ENCODE results near the gene KDM2B.
"Not testable (repeated sequence)": the region's sequence is repeated elsewhere in the genome, so short reads cannot be mapped to it uniquely, and the experiment has no call there.

Gene KDM2B

GRCh38 chr12:121384891-121385290, 195.9 kb downstream of the KDM2B start:
- DNase-seq; in situ Hi-C loops (cut with HindIII; ENCODE audit: low pct_ligation_motif_present, low pct_unique_long_range_greater_than_20kb, low sequenced_read_pairs): not testable (repeated sequence)

DNA sequence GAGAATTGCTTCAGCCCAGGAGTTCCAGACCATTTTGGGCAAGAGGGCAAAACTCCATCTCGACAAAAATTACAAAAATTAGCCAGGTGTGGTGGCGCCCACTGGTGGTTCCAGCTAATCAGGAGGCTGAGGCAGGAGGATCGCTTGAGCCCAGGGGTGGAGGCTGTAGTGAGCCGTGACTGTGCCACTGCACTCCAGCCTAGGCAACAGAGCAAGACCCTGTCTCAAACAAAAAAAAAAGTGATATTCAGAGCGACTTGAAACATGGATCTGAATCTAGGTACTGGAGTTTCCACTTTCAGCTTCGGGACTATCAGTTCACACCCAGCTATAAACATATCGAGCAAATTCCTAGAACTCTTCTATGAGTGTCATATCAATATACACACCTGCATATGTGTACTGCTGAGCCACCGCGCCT, 197.2 kb downstream of the KDM2B start:
- no peak for DNase-seq
- in situ Hi-C loops (cut with HindIII; ENCODE audit: low pct_ligation_motif_present, low pct_unique_long_range_greater_than_20kb, low sequenced_read_pairs) = no loop called here

DNA sequence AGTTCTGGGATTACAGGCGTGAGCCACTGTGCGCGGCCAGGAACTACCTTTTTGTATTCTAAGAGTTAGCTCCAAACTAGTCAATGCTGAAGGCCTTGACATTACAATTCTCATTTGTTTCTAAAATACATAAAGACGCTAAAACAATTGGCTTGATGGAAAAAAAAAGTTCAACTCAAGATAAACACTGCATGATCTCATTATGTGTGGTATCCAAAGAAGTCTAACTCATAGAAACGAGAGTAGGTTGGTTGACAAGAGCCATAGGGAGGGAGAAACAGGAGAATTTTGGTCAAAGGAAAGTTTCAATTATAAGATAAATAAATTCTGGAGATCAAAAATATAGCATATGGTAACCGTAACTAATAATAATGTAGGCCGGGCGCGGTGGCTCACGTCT, 200.9 kb downstream of the KDM2B start:
- no peak for DNase-seq
- in situ Hi-C loops (cut with HindIII; ENCODE audit: low pct_ligation_motif_present, low pct_unique_long_range_greater_than_20kb, low sequenced_read_pairs) = no loop called here

Measured in ACHN (cell line).